Activated CD8-positive, alpha-beta memory T cell treated with anti-CD3 and anti-CD28 coated beads, Interleukin-2, amount 50 U/mL, for 24 hours (primary cell): Measurements from ENCODE around the gene GRM3.

Experiments used
- DNase-seq: peaks from one replicate; pipeline ENCODE4 v3.0.0-alpha.2; 2020; ENCODE audit errors: extremely low read depth

GRM3 gene

DNA sequence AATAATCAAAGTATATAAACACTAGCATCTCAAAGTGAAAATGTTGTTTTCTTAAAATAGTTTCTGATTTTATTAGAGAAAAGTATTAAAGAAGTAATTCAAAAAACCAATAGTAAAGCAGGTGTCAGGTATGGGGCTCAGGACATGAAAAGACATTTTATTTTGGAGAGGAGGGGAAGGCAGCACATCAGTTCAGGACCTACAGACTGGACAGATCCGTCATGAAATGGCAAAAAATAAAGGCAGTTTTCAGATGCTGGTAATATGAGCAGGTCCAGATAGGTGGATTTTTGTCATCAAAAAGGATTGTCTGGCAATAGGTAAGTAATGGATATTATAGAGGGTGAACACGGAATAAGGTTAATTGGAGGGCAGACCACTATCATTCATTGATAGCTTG is 49.0 kb downstream of the GRM3 start:
- DNase-seq = no peak

GRCh38 chr7:86706406-86706805 is 62.7 kb downstream of the GRM3 start:
- DNase-seq = no peak

GRCh38 chr7:86708031-86708680 is 64.4 kb downstream of the GRM3 start:
- no peak for DNase-seq

- DNase-seq = no peak
Observed at GRCh38 chr7:86720306-86720705, 76.6 kb downstream of the GRM3 start.

GRCh38 chr7:86733783-86734182 is 90.1 kb downstream of the GRM3 start:
- no peak for DNase-seq

GRCh38 chr7:86745013-86745745 is 101.5 kb downstream of the GRM3 start:
- DNase-seq = no peak

DNA sequence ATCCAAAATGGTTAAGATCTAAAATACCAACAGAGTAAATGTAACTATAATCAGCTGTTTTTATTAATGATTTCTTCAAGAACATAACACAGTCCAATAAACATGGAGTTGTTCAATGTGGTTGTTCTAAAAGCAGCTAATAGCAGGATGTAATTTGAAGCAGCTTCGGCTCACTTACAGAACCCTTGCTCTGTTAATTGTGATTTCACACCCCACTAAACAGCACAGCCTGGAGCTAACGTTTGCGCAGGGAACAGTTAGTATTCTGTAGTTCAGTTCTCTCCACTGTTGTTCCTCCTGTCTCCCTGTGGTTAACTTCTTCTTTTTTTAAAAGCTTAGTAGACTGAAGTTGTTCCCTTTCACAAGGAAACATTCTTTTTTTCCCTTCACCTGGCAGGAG is 104.0 kb downstream of the GRM3 start:
- no peak for DNase-seq

GRCh38 chr7:86748201-86748600 is 104.5 kb downstream of the GRM3 start:
- DNase-seq = no peak

DNA sequence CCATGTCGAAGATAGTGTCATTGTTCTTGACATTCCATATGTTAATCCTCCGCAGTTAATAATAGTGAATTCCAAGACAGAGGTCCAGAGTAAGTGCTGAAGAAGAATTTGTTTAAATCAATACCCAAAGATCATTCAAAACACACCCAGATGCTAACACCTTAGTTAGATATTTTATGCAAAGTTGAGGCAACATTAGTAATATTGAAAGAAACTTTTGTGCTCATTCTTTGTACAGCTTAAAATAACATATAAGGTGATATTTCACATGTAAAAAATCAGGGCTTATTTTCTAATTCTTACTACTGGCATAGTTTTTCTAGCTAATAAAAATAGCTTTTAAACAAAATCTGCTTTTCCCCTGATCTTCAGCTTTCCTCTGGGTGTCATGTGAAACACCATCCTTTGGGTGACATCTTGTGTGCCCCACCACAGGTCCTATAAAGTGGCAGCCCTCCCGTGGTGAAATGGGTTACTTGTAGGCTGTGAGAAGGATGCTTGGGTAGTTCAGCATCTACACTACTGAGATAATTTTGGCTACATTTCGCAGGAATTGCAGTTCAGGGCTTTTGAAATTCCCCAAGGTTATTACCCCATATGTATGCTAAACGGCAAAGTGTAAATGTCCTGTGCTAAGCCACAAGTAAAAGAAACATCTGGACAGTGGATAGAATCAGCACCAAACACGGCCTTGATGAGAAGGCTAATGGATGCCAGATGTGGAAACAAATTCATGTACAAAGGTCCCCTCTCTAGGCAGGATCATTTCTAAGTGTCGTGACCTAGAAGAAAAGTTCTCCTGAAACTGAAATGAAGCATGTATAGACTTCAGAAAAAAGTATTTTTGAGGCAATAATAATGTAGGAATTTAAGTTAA is 105.4 kb downstream of the GRM3 start:
- no peak for DNase-seq

DNA sequence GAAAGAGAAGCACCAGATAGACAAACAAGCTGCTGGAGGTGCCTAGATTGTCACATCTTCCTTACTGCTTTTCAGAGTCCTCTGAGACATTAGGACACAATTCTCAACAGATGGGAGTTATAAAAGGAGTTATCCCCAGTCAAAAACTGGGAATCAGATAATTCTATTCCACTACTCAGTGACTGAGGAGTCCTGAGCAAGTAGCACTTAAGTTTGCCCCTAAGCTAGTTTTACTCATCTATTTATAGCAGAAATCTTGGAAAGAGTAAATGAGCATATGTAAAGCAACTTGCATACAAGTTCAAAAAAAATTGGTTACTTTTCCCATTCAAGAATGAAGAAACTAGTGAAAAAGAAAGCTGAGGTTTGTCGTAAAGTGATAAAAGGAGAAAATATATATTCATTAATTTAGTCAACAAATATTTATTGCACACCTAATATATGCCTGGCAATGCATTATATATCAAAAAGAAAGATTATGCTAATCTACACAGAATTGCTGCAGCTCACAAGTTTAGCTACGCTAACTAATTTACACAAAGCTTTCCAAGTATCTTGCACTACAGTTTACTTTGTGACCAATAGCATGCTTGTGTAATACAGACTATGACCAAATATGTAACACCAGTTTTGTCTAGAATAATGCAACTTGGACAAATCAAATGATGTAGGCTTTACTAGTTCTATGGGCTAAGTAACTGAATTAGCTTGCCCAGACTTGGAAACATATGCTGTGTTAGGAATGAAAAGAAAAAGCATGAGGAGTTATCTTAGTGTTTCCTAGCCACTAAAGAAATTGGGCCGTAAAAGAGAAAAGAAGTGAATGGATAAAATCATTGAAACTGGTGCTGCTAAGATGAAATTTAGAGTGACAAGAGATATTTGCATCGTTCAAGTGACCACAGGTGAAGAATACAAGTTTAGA is 106.3 kb downstream of the GRM3 start:
- no peak for DNase-seq

DNA sequence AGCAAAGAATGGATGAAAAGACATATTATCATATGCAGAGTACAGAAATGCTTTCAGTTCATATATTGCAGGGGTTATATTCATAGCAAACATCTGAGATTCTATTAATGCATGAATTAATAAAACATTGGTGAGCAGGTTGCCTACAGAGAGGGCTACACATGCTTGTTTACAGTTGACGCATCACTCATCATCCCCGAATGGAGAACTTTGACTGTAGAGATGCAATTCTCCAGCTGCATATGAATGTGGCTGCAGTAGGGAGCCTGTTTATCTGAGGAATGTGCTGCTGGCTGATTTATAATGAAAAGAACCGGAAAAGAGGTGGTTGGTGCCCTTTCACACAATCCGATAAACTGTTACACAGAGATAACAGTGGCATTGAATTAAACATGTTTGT is 116.5 kb downstream of the GRM3 start:
- DNase-seq = no peak

- DNase-seq = no peak
Observed at GRCh38 chr7:86762129-86762528, 118.4 kb downstream of the GRM3 start.

GRCh38 chr7:86765931-86766330 is 122.2 kb downstream of the GRM3 start:
- no peak for DNase-seq

DNA sequence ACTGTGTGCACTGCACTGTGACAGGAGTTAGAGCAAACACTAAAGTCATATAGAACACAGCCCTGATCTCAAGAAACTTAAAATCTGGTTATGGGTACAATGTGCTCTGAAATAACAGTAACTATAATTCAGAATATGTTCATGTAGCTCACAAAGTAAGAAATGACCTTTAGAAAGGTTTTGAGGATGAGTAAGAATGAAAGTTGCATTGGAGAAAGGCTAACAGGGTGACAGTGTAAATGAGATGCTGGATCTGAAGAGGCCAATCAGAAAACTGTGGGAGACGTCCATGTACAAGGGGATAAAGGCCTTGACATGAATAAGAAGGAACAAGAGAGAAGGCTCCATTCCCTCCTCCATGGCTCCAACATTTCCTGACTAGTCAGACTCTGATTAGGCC is 124.7 kb downstream of the GRM3 start:
- no peak for DNase-seq

GRCh38 chr7:86768967-86769760 is 125.5 kb downstream of the GRM3 start:
- DNase-seq = no peak

- no peak for DNase-seq
Observed at GRCh38 chr7:86773309-86773708, 129.6 kb downstream of the GRM3 start.

DNA sequence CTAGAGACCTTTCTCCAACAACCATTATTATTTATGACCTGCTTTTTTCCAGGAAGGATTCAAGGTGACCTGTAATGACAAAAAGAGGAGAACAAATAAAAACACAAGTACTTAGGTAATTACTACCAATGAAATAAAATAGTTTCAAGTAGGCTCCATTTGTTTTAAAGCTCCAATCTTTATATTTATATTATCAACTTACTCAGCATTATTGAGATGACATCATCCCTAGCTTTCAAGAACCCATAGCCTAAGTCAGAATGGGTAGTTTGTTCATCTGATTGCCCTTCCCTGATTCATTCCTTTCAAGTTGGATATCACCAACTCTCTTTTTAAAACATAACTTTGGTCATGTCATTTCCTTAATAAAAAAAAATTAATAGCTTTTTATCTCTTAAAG is 131.5 kb downstream of the GRM3 start:
- DNase-seq = no peak

GRCh38 chr7:86776136-86776535 is 132.4 kb downstream of the GRM3 start:
- DNase-seq = no peak

DNA sequence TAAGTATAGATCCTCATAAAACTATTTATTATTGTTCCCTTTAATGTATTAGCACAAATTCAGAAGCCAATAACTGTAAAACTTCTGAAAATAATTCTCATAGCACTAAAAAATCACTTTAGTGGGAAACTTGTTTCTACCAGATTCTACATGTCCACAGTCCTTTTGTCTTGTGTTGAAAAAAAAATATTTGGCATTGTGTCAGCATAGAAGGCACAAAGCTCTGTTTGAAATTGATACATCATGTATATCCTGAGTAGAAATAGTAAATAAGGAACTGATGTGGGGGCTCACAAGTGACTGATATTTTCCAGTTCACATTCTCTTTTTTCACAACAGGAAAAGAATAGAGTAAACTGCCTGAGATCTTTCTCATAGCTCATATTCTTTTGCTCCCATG is 134.6 kb downstream of the GRM3 start:
- DNase-seq = no peak

DNA sequence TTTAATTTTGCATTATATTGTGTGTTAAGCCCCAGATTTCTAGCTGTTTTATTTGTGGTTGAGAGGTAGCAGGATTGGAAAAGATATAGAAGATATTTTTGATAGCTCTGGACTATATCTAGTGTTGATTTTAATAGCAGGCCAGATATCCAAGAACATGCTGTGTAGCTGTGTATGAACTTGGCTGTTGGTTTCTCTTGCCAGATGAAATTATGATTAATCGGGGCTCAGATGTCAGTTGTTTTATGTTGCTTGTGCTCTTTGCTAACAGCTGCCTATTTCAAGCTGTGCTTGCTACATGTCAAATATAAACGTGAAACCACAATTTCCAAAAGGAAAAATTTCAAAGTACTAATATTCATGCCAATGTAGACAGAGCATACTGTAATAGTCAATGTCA is 141.1 kb downstream of the GRM3 start:
- no peak for DNase-seq

- no peak for DNase-seq
Observed at GRCh38 chr7:86785641-86786040, 141.9 kb downstream of the GRM3 start.
